CD4-positive, CD25-positive, alpha-beta regulatory T cell (primary cell): Measurements from ENCODE around the gene TAX1BP3. TPM values are rescaled to one million over a fixed set of nuclear protein-coding genes. Genes with fewer than 3 reads are reported as not detected.

ENCODE experiments used
- ATAC-seq, 2 donors: fragments of 150-1000 bp; cut with Tn5 transposase; one replicate each; pipeline ENCODE4 v1.10.0; 2021; ENCODE audit warnings: low read depth in 2 of 2, moderate number of reproducible peaks in 2 of 2, moderate library complexity in 1 of 2
- DNase-seq, 3 donors: peaks; one replicate each; pipeline versions ENCODE4 v3.0.0 to v3.0.0-alpha.2; 2012 to 2022; ENCODE audit warnings: mixed read lengths in 1 of 3
- H3K27ac ChIP-seq: one replicate; pipeline ENCODE4 v1.7.0; 2013; ENCODE audit warnings: mild to moderate bottlenecking, low read length; ENCODE audit not compliant: insufficient read depth, poor library complexity, severe bottlenecking
- H3K27me3 ChIP-seq: one replicate; pipeline ENCODE4 v1.7.0; 2013; ENCODE audit warnings: low read length; ENCODE audit not compliant: control insufficient read depth, insufficient read depth
- H3K36me3 ChIP-seq: one replicate; pipeline ENCODE4 v1.7.0; 2013; ENCODE audit warnings: mild to moderate bottlenecking, low read length, moderate library complexity; ENCODE audit not compliant: control insufficient read depth, insufficient read depth
- H3K4me1 ChIP-seq: 2 replicates; pipeline ENCODE4 v1.7.0; 2013; ENCODE audit warnings: mild to moderate bottlenecking, low read length; ENCODE audit not compliant: insufficient read depth, control insufficient read depth, poor library complexity, severe bottlenecking
- H3K4me3 ChIP-seq: one replicate; pipeline ENCODE4 v1.7.0; 2013; ENCODE audit warnings: low read depth, mild to moderate bottlenecking, low read length, moderate library complexity
- H3K9me3 ChIP-seq, 2 experiments: 1 replicate in 1 of 2; 2 replicates in 1 of 2; pipeline ENCODE4 v1.7.0; 2013; ENCODE audit warnings: low read length in 2 of 2, mild to moderate bottlenecking in 1 of 2, moderate library complexity in 1 of 2; ENCODE audit not compliant: control insufficient read depth in 2 of 2
- H3K27ac Mint-ChIP-seq, 3 donors: one replicate each; pipeline ENCODE4 v1.8.0; 2020 to 2022; ENCODE audit warnings: mild to moderate bottlenecking in 3 of 3, mixed read lengths in 3 of 3, moderate library complexity in 2 of 3
- H3K27me3 Mint-ChIP-seq: one replicate; pipeline ENCODE4 v1.8.0; 2022; ENCODE audit warnings: mild to moderate bottlenecking, mixed read lengths
- H3K36me3 Mint-ChIP-seq: one replicate; pipeline ENCODE4 v1.8.0; 2020; ENCODE audit warnings: mixed read lengths
- H3K4me1 Mint-ChIP-seq, 4 donors: one replicate each; pipeline ENCODE4 v1.8.0; 2020 to 2022; ENCODE audit warnings: mixed read lengths in 4 of 4, mild to moderate bottlenecking in 1 of 4
- H3K4me3 Mint-ChIP-seq, 4 donors: one replicate each; pipeline ENCODE4 v1.8.0; 2020 to 2022; ENCODE audit warnings: mild to moderate bottlenecking in 4 of 4, mixed read lengths in 4 of 4, moderate library complexity in 3 of 4
- H3K9me3 Mint-ChIP-seq, 7 donors: one replicate each; pipeline ENCODE4 v1.8.0; 2020 to 2022; ENCODE audit warnings: mixed read lengths in 7 of 7, mild to moderate bottlenecking in 3 of 7, moderate library complexity in 2 of 7
- polyA plus RNA-seq, 4 donors: library from polyadenylated mRNA; unstranded; fragments of 300-500 nt; fragmentation: Illumina TruSeq; gene quantifications; one replicate each; pipeline ENCODE4 v1.2.3, GENCODE V29; 2021
- total RNA-seq: library from RNA; stranded (reverse); gene quantifications from one replicate; pipeline ENCODE4 v1.2.3, GENCODE V29; 2022

The TAX1BP3 gene
- total and polyA plus RNA-seq, 5 donors from 2014 or later: 14.9 to 43.6 (median 34.4) TPM

DNA sequence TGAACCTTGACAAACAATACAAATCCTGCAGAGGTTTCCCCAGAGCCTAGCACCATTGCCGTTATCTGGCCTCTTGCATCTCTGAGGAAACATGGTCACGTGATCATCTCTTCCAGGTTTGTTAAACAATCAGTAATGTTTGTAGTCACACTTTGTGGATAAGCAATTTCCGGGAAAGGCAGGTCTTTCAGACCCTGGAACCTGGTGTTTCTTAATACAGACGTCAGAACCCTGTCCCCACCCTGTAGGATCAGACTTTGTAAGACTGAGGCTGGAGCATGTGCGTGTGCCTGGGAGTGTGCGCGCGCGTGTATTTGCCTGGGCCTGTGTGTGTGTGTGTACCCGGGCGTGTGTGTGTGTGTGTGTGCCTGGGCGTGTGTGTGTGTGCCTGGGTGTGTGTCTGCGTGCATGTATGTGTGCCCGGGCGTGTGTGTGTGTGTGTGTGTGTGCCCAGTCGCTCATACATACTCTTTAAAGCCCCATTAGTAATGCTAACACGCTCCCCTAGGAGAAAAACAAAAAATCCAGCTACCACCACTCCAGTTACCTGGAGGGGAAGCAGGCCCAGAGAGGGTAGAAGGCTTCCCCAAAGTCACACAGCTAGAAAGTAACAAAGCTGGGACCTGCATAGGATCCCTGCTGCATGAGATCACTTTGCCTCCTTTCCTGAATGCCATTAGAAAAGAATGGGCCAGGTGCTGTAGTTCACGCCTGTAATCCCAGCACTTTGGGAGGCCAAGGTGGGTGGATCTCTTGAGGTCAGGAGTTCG is 26.5 kb downstream of the TAX1BP3 start:
- H3K27ac ChIP-seq: no peak overlapping the region
- Mint-ChIP-seq H3K36me3 (peaks cover 6% of the 10 kb centered on the region), H3K4me1 (peaks cover 7 to 23% (median 17%) of the 10 kb centered on the region in 4 donors), H3K27me3 (no peaks in the 10 kb centered on the region), H3K9me3 (peaks cover 0 to 1% (median 0%) of the 10 kb centered on the region in 7 donors), H3K27ac (no peak overlapping the region), H3K4me3 (no peak overlapping the region)
- H3K36me3 ChIP-seq: peaks cover 4% of the 10 kb centered on the region
- H3K4me1 ChIP-seq: peaks cover 4% of the 10 kb centered on the region
- DNase-seq: no peak
- H3K9me3 ChIP-seq: no peaks in the 10 kb centered on the region
- ATAC-seq: no peak
- H3K4me3 ChIP-seq: no peak overlapping the region
- H3K27me3 ChIP-seq: no peaks in the 10 kb centered on the region

DNA sequence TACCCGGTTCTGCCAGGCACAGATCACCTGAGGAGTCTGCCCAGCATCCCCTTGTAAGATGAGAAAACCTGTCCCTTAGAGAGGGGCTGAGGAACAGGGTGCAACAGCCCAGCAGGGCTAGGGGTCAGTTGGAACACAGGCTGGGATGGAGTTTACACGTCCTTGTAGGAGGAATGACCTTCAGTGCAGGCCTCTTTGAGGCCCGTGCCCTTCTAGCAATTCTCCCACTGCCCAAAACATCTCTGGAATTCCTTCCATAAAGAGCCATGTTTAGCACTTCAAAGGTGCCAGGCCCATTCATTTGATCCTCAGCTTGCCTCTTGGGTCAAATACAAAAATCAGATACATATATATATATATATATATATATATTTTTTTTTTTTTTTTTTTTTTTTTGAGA is 27.4 kb downstream of the TAX1BP3 start:
- Mint-ChIP-seq H3K27me3 (no peaks in the 10 kb centered on the region), H3K36me3 (peaks cover 6% of the 10 kb centered on the region), H3K27ac (no peak overlapping the region), H3K9me3 (peaks cover 0 to 1% (median 0%) of the 10 kb centered on the region in 7 donors), H3K4me1 (peaks cover 7 to 26% (median 19%) of the 10 kb centered on the region in 4 donors), H3K4me3 (no peak overlapping the region)
- Histone ChIP-seq H3K27me3 (no peaks in the 10 kb centered on the region), H3K27ac (no peak overlapping the region), H3K4me3 (no peak overlapping the region), H3K9me3 (no peaks in the 10 kb centered on the region), H3K4me1 (peaks cover 5% of the 10 kb centered on the region), H3K36me3 (peaks cover 4% of the 10 kb centered on the region)
- no peak for ATAC-seq
- no peak for DNase-seq

DNA sequence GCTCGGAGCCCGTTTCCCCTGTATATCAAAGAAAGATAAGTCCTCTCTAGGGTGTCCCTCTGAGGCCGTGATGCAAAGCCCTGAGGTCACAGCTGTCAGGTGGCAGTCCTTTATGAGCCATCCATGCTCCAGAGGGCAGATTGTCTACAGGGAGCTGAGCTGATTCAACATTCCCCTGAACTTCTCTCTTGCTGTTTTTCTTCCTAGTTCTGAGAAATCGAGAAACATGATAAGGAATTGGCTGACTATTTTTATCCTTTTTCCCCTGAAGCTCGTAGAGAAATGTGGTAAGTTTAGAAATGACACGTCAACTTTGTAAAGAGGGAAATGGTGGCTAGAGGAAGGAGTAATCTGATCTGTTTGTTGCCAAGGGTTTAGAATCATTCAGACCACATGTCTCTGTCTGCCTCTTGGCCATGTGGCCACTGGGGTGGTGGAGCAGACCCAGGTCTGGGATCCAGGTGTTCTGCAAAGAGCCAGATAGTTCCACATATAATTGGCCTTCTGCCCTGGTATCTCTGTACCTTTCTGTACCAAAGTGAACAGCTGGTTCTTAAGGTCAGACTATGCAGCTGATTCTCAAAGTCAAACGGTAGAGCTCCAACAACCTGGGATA is 28.3 kb downstream of the TAX1BP3 start:
- ATAC-seq (no peak), DNase-seq (peak in 1 of 3 donors; percentile 50)
- Mint-ChIP-seq H3K27ac (peak overlapping the region in 2 of 3 donors; percentile 12 to 53), H3K4me1 (peaks cover 7 to 30% (median 21%) of the 10 kb centered on the region in 4 donors), H3K27me3 (no peaks in the 10 kb centered on the region), H3K36me3 (peaks cover 6% of the 10 kb centered on the region), H3K4me3 (peak overlapping the region in 3 of 4 donors; percentile 71 to 87 (median 82)), H3K9me3 (no peaks in the 10 kb centered on the region)
- Histone ChIP-seq H3K9me3 (no peaks in the 10 kb centered on the region), H3K36me3 (peaks cover 4% of the 10 kb centered on the region), H3K4me1 (peaks cover 12% of the 10 kb centered on the region), H3K4me3 (no peak overlapping the region), H3K27ac (no peak overlapping the region), H3K27me3 (no peaks in the 10 kb centered on the region)

DNA sequence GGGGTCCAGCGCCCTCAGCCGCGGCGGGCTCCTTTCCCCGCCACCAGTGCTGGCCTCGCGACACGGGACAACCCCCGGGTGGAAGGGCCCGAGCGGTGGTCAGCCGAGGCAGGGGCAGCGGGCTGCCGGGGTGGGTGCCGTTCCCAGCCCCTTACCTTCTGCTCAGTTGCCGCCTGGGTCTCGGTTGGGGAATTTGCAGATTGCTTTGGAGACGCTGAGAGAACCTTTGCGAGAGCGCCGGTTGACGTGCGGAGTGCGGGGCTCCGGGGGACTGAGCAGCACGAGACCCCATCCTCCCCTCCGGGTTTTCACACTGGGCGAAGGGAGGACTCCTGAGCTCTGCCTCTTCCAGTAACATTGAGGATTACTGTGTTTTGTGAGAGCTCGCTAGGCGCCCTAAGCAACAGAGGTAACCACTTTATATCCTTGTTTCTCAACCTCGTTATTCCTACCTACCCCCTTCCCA is 31.4 kb downstream of the TAX1BP3 start:
- no peak for DNase-seq
- Mint-ChIP-seq H3K27ac (peak overlapping the region; percentile 46 to 96 (median 71)), H3K9me3 (no peaks in the 10 kb centered on the region), H3K27me3 (no peaks in the 10 kb centered on the region), H3K4me1 (peaks cover 7 to 46% (median 24%) of the 10 kb centered on the region in 4 donors), H3K36me3 (peaks cover 12% of the 10 kb centered on the region), H3K4me3 (peak overlapping the region; percentile 89 to 96 (median 93))
- no peaks in the 10 kb centered on the region for H3K9me3 ChIP-seq
- peak overlapping the region; percentile 97 for H3K27ac ChIP-seq
- no peaks in the 10 kb centered on the region for H3K27me3 ChIP-seq
- H3K36me3 ChIP-seq: peaks cover 4% of the 10 kb centered on the region
- H3K4me3 ChIP-seq: peak overlapping the region; percentile 66
- H3K4me1 ChIP-seq: peaks cover 16% of the 10 kb centered on the region
- ATAC-seq: no peak

DNA sequence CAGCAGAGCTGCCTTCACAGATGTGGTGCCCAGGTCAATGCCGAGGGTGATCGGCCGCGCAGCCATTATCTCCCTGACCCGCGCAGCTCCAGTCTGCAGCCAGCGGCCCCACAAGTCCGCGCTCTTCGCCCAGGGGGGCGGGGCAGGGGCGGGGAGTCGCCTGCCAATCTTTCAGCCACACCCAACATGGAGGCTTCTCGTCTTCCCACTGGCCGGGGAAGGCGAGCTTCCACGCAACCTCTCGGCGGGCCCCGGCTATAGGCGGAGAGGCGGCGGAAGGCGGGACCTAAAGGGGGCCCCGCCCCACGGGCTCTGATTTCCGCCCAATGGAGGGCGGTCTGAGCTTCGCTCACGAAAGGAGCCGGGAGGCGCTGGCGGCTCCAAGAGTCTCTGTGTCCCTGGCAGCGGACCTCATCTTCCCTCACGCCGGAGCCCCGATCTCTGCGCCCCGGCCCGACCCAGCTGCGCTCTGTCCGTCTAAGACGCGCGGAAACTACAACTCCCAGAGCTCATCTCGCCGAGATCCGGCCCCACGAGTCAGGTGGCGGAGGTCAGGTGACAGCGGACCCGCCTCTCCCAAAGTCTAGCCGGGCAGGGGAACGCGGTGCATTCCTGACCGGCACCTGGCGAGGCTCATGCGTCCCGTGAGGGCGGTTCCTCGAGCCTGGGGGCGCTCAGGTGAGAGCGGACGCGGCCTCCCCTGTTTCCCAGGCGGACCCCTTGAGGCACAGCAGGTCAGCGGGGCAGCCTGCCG is 32.0 kb downstream of the TAX1BP3 start, which contains the start of the genes CTNS and SHPK:
Gene CTNS, plus strand, starts transcription at position 607 of the 754 bp plus-strand sequence. CDS start 3,447 bp downstream, outside the sequence.
Gene SHPK, minus strand, starts transcription at position 97 of the 754 bp plus-strand sequence. Its CDS starts 31 bp downstream, at position 66.
- Mint-ChIP-seq H3K9me3 (no peaks in the 10 kb centered on the region), H3K4me3 (peak within 1 kb of the TSS; percentile 94 to 100 (median 97)), H3K27ac (peak within 1 kb of the TSS; percentile 96 to 99 (median 98)), H3K36me3 (peaks cover 12% of the 10 kb centered on the region), H3K27me3 (no peaks in the 10 kb centered on the region), H3K4me1 (peaks cover 7 to 46% (median 24%) of the 10 kb centered on the region in 4 donors)
- peak; percentile 93 to 96 (median 95) for DNase-seq
- H3K36me3 ChIP-seq: peaks cover 4% of the 10 kb centered on the region
- peak within 1 kb of the TSS; percentile 97 for H3K27ac ChIP-seq
- H3K4me1 ChIP-seq: peaks cover 16% of the 10 kb centered on the region
- H3K27me3 ChIP-seq: no peaks in the 10 kb centered on the region
- H3K9me3 ChIP-seq: no peaks in the 10 kb centered on the region
- ATAC-seq: peak; percentile 98
- H3K4me3 ChIP-seq: peak within 1 kb of the TSS; percentile 66

DNA sequence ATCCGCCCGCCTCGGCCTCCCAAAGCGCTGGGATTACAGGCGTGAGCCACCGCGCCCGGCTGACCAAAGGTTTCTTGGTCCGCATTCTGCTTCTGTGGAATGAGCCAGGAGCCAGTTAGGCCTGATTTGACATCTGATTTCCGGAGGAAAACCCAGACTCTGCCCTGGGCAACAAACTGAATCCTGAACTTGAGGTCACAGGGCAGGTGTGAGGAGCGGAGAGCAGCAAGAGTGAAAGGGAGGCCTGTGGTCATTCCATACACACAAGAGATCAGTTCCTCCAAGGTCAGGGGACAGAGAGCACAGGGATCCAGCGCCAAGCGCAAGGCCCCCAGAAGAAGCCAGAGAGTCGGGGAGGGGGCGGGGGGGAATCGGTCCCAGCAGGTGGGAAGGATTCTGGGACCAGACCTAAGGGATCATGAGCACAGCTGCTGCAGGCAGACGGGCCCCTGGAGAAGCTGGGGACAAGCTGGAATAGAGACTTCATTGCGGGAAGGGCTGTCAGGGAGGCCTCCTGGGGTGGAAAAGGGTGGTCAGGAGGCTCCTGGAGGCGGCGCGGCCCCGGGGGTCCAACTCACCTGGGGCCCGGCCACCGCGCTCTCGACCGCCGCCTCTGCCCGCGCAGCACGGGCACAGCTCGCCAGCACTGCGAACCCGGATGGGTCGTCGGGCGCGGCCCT is 32.8 kb downstream of the TAX1BP3 start:
- peak overlapping the region; percentile 55 for H3K4me3 ChIP-seq
- ATAC-seq (peak in 1 of 2 donors; percentile 14), DNase-seq (no peak)
- no peaks in the 10 kb centered on the region for H3K9me3 ChIP-seq
- Mint-ChIP-seq H3K4me3 (peak overlapping the region; percentile 94 to 98 (median 95)), H3K4me1 (peaks cover 7 to 46% (median 24%) of the 10 kb centered on the region in 4 donors), H3K27ac (peak overlapping the region in 2 of 3 donors; percentile 8 to 78), H3K27me3 (no peaks in the 10 kb centered on the region), H3K9me3 (no peaks in the 10 kb centered on the region), H3K36me3 (peaks cover 12% of the 10 kb centered on the region)
- peaks cover 16% of the 10 kb centered on the region for H3K4me1 ChIP-seq
- H3K27ac ChIP-seq: peak overlapping the region; percentile 97
- H3K27me3 ChIP-seq: no peaks in the 10 kb centered on the region
- no peaks in the 10 kb centered on the region for H3K36me3 ChIP-seq

DNA sequence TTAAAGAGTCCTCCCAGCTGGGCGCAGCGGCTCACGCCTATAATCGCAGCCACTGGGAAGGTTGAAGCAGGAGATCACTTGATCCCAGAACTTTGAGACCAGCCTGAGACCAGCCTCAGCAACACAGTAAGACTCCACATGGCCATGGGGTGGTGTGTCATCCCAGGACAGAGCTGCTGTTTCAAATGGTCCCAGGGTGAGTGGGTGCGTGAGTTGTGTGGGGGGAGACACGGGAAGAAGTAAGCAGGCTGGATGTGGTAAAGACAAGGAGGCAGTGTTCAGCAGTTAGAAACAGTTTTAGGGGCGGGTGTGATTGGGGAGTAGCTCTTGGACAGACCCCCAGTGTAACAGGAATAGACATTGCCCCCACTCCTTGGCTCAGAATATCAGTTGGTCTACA is 36.1 kb downstream of the TAX1BP3 start:
- Histone ChIP-seq H3K27me3 (no peaks in the 10 kb centered on the region), H3K4me1 (peaks cover 15% of the 10 kb centered on the region), H3K27ac (no peak overlapping the region), H3K4me3 (no peak overlapping the region), H3K9me3 (no peaks in the 10 kb centered on the region), H3K36me3 (peaks cover 16% of the 10 kb centered on the region)
- Mint-ChIP-seq H3K4me1 (peaks cover 0 to 27% (median 15%) of the 10 kb centered on the region in 4 donors), H3K9me3 (no peaks in the 10 kb centered on the region), H3K36me3 (peaks cover 20% of the 10 kb centered on the region), H3K27ac (no peak overlapping the region), H3K27me3 (no peaks in the 10 kb centered on the region), H3K4me3 (peak overlapping the region in 1 of 4 donors; percentile 43)
- DNase-seq: no peak
- ATAC-seq: no peak
